T1000 (cell line): Measurements from ENCODE around the gene HDGFL3.
"Not testable (repeated sequence)": the region's sequence is repeated elsewhere in the genome, so short reads cannot be mapped to it uniquely, and the experiment has no call there.

Experiments
- DNase-seq: peaks from one replicate; lab custom pipeline; 2025; ENCODE audit warnings: mixed read lengths; lab: John Stamatoyannopoulos, UW

Gene HDGFL3

GRCh38 chr15:83100097-83100646 is 107.5 kb downstream of the HDGFL3 start:
- no peak for DNase-seq

DNA sequence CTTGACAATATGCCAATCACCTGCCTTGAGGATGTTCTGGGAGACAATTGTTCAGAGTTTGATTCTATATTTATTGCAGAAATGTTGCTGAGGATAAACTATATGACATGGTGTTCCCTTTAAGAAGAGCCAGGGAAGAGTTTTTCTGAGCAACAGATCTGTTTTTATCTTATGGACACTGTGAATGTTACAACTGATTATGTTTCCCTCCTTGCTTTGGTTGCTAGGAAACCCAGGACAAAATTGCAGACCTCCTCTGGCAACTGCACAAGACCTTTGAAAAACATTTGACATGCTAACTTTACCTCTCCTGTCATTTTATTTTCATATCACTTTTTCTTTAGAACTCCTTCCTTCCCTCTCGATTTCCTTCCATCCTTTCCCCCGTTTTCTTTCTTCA is 108.3 kb downstream of the HDGFL3 start:
- no peak for DNase-seq

- no peak for DNase-seq
These were observed 109.5 kb downstream of the HDGFL3 start for GRCh38 chr15:83098079-83098478.

GRCh38 chr15:83094583-83094982 is 113.0 kb downstream of the HDGFL3 start:
- DNase-seq, result no peak

DNA sequence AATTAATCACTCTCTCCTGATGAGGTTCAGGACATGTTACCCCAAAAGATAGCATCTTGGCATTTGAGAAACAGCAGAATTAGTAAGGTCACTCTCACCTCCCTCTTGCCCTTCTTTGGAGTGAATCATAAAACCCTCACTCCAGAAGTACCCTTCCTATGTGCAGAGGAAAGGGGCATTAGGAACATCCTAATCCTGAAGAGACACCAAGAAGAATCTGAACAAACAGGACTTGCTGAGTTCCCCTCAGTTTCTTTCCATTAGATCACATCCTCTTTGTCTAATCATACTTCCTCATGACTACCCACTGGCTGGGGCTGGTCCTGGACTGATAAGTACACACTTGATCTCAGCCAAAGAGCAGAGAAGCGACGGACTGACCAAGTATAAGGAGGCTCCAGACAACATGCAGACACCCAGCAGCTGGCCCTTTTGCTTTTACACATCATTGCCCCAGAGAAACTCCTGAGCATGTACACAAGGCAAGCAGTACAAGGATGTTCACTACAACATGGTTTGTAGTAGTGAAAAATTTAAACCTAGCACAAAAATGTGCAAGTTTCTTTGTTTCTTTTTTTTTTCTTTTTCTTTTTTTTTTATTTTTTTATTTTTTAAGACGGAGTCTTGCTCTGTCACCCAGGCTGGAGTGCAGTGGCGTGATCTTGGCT is 115.2 kb downstream of the HDGFL3 start:
- no peak for DNase-seq

DNA sequence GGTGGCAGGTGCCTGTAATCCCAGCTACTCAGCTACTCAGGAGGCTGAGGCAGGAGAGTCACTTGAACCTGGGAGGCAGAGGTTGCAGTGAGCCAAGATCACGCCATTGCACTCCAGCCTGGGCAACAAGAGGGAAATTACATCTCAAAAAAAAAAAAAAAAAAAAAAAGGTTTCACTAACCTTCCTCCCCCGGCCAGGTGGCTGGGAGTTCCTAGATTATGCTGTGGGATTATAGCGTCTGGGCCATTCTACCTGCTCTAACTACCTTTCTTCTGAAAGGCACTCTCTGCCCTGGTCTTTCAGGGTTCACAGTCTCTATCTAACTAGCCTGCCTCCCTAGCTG is 115.7 kb downstream of the HDGFL3 start:
- not testable (repeated sequence) for DNase-seq

DNA sequence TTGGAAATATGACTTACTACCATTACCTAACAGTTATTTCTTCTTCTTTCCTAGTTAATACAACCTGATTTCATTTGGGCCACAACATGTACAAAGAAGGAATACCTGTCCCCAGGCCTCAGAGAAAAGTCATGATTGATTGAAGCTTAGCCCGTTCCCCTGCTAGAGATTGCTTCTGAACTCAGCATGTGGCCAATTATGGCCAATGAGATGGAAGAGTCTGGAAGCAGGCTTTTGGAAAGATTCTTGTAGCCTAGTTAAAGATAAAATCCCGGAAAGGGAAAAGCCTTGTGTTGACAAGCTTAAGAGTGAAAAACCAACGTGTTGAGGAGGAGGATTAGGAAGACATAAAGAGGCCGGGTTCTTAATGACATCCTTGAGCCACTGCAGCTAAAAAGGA is 117.2 kb downstream of the HDGFL3 start:
- DNase-seq, result no peak

GRCh38 chr15:83088876-83089275 is 118.7 kb downstream of the HDGFL3 start:
- no peak for DNase-seq

DNA sequence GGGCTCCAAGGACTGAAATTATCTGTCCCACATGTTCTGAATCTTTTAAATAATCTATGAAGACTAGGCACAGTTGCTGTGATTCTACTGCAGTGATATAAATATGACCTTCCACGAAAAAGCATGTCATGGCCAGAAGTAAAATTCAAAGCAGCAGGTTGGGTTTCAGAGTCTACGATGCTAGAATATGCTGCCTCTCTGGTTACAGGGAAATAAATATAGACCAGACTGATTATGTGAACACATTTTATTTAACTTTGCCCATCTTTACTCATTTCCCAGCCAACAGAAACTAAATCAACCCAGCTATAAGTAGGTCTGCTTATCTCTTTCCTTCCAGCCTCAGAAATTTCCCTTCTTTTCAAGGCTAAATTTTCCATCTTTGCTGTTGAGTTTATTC is 120.0 kb downstream of the HDGFL3 start:
- DNase-seq, result no peak

- not testable (repeated sequence) for DNase-seq
These were observed 121.6 kb downstream of the HDGFL3 start for GRCh38 chr15:83085864-83086552.

- not testable (repeated sequence) for DNase-seq
These were observed 122.2 kb downstream of the HDGFL3 start for GRCh38 chr15:83085461-83085860.

DNA sequence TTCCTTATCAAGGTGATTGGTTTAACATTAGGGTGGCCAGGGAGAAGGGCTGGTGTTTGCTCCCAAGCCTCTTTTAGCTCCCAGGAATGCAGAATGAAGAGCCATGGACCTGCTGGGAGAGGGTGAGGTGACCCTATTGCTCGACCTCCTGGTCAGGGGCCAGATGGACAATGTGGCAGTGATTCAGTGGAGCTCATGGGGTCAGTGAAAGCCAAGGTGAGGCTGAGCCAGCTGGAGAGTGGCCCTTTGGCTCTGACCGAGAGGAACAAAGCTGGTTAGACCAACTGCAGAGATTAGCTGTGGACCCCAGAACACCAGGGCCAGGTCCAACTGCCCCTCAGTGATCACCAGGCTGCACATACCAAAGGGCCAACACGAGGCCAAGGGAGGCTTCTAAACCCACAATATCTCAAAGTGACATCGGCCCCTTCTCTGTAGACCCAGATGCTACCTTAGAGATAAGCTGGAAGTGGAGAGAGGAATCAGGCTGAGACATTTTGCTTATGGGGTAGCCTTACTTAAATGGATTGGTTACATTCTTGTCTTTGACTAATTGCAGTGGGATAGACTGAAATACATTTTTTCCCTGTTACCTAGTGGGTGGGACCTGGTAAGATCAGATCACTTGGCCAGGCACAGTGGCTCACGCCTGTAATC is 124.8 kb downstream of the HDGFL3 start:
- no peak for DNase-seq

- DNase-seq, result no peak
These were observed 126.2 kb downstream of the HDGFL3 start for GRCh38 chr15:83081256-83082014.

GRCh38 chr15:83078712-83079111 is 128.9 kb downstream of the HDGFL3 start:
- DNase-seq, result no peak
